HFF-Myc (cell line): ENCODE measurements around the gene BCAS3.

Source experiments
- DNase-seq: peaks from one replicate; pipeline ENCODE4 v3.0.0-alpha.2; 2011; ENCODE audit warnings: low read depth; ENCODE audit errors: extremely low read depth
- H3K4me3 ChIP-seq: replicated peaks from 2 replicates; pipeline ENCODE4 v1.5.1; 2011; ENCODE audit warnings: low read depth, mild to moderate bottlenecking, control low read depth, low read length
- CTCF ChIP-seq: IDR thresholded peaks from 2 replicates; pipeline ENCODE4 v1.5.1; 2012; ENCODE audit warnings: mild to moderate bottlenecking, low read depth, low read length, control low read depth; ENCODE audit errors: missing control alignments

BCAS3 gene

DNA sequence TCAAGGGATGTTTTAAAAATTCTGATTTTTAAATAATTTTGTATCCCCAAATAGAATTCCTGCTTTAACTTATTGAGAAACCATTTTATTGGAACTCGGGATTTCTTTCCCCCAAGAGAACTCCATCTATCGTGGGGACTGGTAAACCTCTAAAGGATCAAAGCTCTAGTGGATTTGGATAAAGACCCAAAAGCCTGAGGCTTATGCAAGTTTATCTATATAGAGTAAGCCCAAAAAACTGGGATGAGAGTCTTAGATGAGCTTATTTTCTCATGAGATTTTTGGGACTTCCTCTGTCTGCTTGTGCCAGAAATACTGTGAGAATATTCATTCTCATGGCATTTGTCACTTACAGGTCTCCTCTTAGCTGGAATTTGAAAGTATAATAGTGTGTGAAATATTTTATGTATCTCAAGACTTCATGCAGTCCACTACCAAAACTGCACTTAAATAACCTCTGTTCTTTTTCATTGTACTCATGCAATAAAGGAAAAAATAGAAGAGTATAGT is 333.1 kb downstream of the BCAS3 start:
- TF ChIP-seq CTCF = no peak
- DNase-seq = no peak
- no peak overlapping the region for H3K4me3 ChIP-seq

DNA sequence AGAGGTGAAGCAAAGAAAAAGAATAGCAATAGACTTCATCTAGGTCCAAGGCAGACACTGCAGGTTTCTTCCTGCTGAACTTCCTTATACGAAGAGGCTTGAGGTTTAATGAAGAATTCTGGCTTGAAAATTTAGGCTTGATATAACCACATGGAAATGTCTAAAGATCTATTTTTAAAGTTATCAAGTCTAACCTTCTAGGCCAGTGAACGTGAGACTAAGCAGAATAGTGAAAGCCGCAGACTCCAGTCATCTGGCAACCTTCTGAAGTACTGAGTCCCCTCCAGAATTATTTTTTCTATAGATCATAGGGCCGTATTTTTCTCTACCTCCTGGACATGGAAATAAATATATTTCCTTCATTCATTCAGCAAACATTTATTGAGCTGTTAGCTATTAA is 333.6 kb downstream of the BCAS3 start:
- no peak overlapping the region for H3K4me3 ChIP-seq
- DNase-seq = no peak
- TF ChIP-seq CTCF = no peak

- DNase-seq = peak; percentile 15
- TF ChIP-seq CTCF = no peak
- no peak overlapping the region for H3K4me3 ChIP-seq
Observed at GRCh38 chr17:61015966-61016365, 338.3 kb downstream of the BCAS3 start.

DNA sequence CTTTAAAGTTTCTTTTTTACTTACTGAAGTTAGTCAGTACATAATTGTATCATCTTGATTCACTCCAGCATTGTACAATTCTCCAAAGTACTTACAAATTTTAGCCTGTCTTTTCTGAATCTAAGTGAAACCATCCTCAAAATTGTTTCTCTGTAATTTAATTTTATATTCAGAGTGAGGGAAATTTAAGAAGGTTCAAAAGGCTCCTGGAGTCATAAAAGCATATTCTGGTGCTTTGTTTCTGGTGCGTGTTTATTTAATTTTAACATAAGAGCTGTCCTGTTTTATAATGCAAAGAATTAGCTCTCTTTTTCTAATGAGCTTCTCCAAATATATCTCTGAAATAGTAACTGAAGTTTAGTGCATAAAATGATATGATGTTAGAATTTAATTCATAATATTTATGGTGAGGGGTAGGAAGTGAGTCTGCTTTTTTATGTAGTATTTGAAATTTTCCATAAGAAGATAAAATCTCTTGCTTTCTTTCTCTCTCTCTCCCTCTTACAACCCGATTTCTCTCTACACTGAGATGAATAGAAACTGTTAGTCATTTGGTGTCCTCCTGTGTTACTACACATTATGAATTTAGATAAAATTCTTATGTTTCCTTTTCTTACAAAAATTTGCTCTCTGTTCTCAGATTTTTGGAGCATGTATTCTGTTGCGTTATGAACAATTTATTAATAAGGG is 339.8 kb downstream of the BCAS3 start:
- DNase-seq = no peak
- no peak overlapping the region for H3K4me3 ChIP-seq
- no peak for TF ChIP-seq CTCF

DNA sequence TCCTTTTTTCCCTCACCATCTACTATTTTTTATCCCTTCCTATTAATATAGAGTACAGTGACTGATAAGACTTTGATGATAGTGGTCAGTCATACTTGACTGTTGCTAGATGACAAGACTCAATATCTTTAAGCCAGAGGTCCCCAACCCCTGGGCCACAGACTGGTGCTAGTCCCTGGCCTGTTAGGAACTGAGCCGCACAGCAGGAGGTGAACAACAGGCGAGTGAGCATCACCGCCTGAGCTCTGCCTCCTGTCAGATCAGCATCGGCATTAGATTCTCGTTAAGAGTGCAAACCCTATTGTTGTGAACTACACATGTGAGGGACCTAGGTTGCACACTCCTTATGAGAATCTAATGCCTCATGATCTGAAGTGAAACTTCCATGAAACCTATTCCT is 341.3 kb downstream of the BCAS3 start:
- no peak for DNase-seq
- H3K4me3 ChIP-seq = no peak overlapping the region
- no peak for TF ChIP-seq CTCF

- DNase-seq = no peak
- no peak overlapping the region for H3K4me3 ChIP-seq
- no peak for TF ChIP-seq CTCF
Observed at GRCh38 chr17:61023996-61024395, 346.3 kb downstream of the BCAS3 start.

- H3K4me3 ChIP-seq = no peak overlapping the region
- DNase-seq = no peak
- no peak for TF ChIP-seq CTCF
Observed at GRCh38 chr17:61026818-61027217, 349.2 kb downstream of the BCAS3 start.
